Keratinocyte (primary cell): ENCODE data around the gene RFTN1. TPM values are rescaled to one million over a fixed set of nuclear protein-coding genes. Genes with fewer than 3 reads are reported as not detected.

Experiments used
- DNase-seq: peaks from one replicate; pipeline ENCODE4 v3.0.0-alpha.2; 2011; ENCODE audit warnings: low read depth, missing footprints, low spot score
- FAIRE-seq: peaks from 2 replicates; lab custom pipeline; 2011; peaks lifted over from hg19 to GRCh38; lab: Jason Lieb, UNC
- H2AFZ ChIP-seq: 2 replicates; pipeline ENCODE4 v1.6.0; 2012; ENCODE audit warnings: low read length, control low read depth, inconsistent platforms; ENCODE audit not compliant: control insufficient read depth
- H3K27ac ChIP-seq: 2 replicates; pipeline ENCODE4 v1.5.1; 2011; ENCODE audit warnings: low read length; ENCODE audit not compliant: control insufficient read depth, insufficient read depth
- H3K27me3 ChIP-seq: 3 replicates; pipeline ENCODE4 v1.6.0; 2011; ENCODE audit warnings: low read length; ENCODE audit not compliant: control insufficient read depth, insufficient read depth; ENCODE audit errors: extremely low read depth
- H3K36me3 ChIP-seq, 2 experiments: 2 replicates in 1 of 2; 3 replicates in 1 of 2; pipeline ENCODE4 v1.5.1; 2011; ENCODE audit warnings: low read length in 2 of 2, mild to moderate bottlenecking in 1 of 2; ENCODE audit not compliant: control insufficient read depth in 2 of 2, insufficient read depth in 2 of 2; ENCODE audit errors: extremely low read depth in 1 of 2
- H3K4me1 ChIP-seq: 3 replicates; pipeline ENCODE4 v1.5.1; 2011; ENCODE audit warnings: low read length; ENCODE audit not compliant: control insufficient read depth, insufficient read depth; ENCODE audit errors: extremely low read depth
- H3K4me2 ChIP-seq: 3 replicates; pipeline ENCODE4 v1.6.0; 2011; ENCODE audit warnings: low read depth, low read length; ENCODE audit not compliant: control insufficient read depth, insufficient read depth; ENCODE audit errors: extremely low read depth
- H3K4me3 ChIP-seq, 3 experiments: fragments of 200-600 bp in 1 of 3; sonication (generic) in 1 of 3; 2 replicates in 2 of 3; 3 replicates in 1 of 3; pipeline ENCODE4 v1.5.1; 2011 to 2016; ENCODE audit warnings: low read length in 3 of 3, mild to moderate bottlenecking in 3 of 3, control low read depth in 2 of 3, inconsistent platforms in 1 of 3, low read depth in 1 of 3, mixed read lengths in 1 of 3, mixed run types in 1 of 3, moderate library complexity in 1 of 3; ENCODE audit not compliant: control insufficient read depth in 2 of 3, insufficient read depth in 2 of 3; ENCODE audit errors: extremely low read depth in 1 of 3
- H3K79me2 ChIP-seq: 2 replicates; pipeline ENCODE4 v1.6.0; 2012; ENCODE audit warnings: low read length; ENCODE audit not compliant: control insufficient read depth, insufficient read depth
- H3K9ac ChIP-seq: 3 replicates; pipeline ENCODE4 v1.6.0; 2011; ENCODE audit warnings: low read length; ENCODE audit not compliant: control insufficient read depth, insufficient read depth; ENCODE audit errors: extremely low read depth
- H3K9me1 ChIP-seq: 3 replicates; pipeline ENCODE4 v1.6.0; 2011; ENCODE audit warnings: low read length; ENCODE audit not compliant: control insufficient read depth, insufficient read depth; ENCODE audit errors: extremely low read depth
- H3K9me3 ChIP-seq: 2 replicates; pipeline ENCODE4 v1.5.1; 2012; ENCODE audit warnings: low read depth, low read length; ENCODE audit not compliant: control insufficient read depth
- H4K20me1 ChIP-seq: 3 replicates; pipeline ENCODE4 v1.6.0; 2011; ENCODE audit warnings: low read length; ENCODE audit not compliant: control insufficient read depth, insufficient read depth; ENCODE audit errors: extremely low read depth
- CTCF ChIP-seq, 3 experiments: IDR thresholded peaks in 1 of 3; conservative IDR thresholded peaks in 1 of 3; optimal IDR thresholded peaks in 1 of 3; 2 replicates in 2 of 3; 3 replicates in 1 of 3; pipeline versions ENCODE3 to v1.5.1; 2011; ENCODE audit warnings: low read length in 3 of 3, mild to moderate bottlenecking in 3 of 3, moderate library complexity in 2 of 3, control low read depth in 1 of 3, inconsistent platforms in 1 of 3; ENCODE audit not compliant: insufficient read depth in 2 of 3; ENCODE audit errors: extremely low read depth in 1 of 3
- EZH2 ChIP-seq: IDR thresholded peaks from one replicate; pipeline ENCODE4 v1.6.1; 2012; ENCODE audit warnings: inconsistent platforms, mild to moderate bottlenecking, low read length, moderate library complexity
- dilution Hi-C: fragments of 300-500 bp; cut with MboI; formaldehyde crosslinking; loops from one replicate; pipeline ENCODE4 v1.7.0; 2020; ENCODE audit warnings: low sequenced_read_pairs; ENCODE audit not compliant: extremely low pct_ligation_motif_present
- polyA plus RNA-seq, 5 experiments: library from polyadenylated mRNA; depleted of rRNA in 3 of 5; stranded (reverse) in 3 of 5; stranded (forward) in 1 of 5; unstranded in 1 of 5; fragments of >200 nt; gene quantifications; 1 replicate in 1 of 5; 2 replicates in 3 of 5; 3 replicates in 1 of 5; pipeline versions ENCODE4 v1.2.1 to v1.2.3, GENCODE V29; 2011 to 2012; ENCODE audit warnings: missing spikeins in 2 of 5, low read depth in 1 of 5, low replicate concordance in 1 of 5

Gene RFTN1
- polyA plus RNA-seq, 1 donor (not counting 4 experiments of a cell fraction or from before 2014, with no cell fraction given): 18.0 TPM

GRCh38 chr3:16379838-16380237 lies 133.7 kb downstream of the RFTN1 start:
- H3K27me3 ChIP-seq: no peaks in the 10 kb centered on the region
- no peaks in the 10 kb centered on the region for H4K20me1 ChIP-seq
- H3K79me2 ChIP-seq: no peaks in the 10 kb centered on the region
- H2AFZ ChIP-seq: no peak overlapping the region
- H3K9ac ChIP-seq: no peak overlapping the region
- FAIRE-seq: no peak
- H3K9me1 ChIP-seq: no peaks in the 10 kb centered on the region
- peaks cover 5 to 7% of the 10 kb centered on the region in 2 experiments for H3K36me3 ChIP-seq
- dilution Hi-C loops: no loop called here
- TF ChIP-seq CTCF (optimal IDR thresholded peaks at IDR 0.05 in 1 of 3, IDR thresholded peaks at IDR 0.05 in 1 of 3, conservative IDR thresholded peaks at IDR 0.05 in 1 of 3; ENCODE audit: extremely low read depth in 1 of 3, insufficient read depth in 2 of 3, low read length in 3 of 3) (no peak), EZH2 (no peak)
- H3K9me3 ChIP-seq: no peaks in the 10 kb centered on the region
- H3K4me3 ChIP-seq: no peak overlapping the region
- H3K4me1 ChIP-seq: peaks cover 9% of the 10 kb centered on the region
- H3K4me2 ChIP-seq: no peak overlapping the region
- DNase-seq: no peak
- no peak overlapping the region for H3K27ac ChIP-seq

GRCh38 chr3:16378920-16379319 lies 134.6 kb downstream of the RFTN1 start:
- no peak overlapping the region for H3K9ac ChIP-seq
- TF ChIP-seq CTCF (optimal IDR thresholded peaks at IDR 0.05 in 1 of 3, IDR thresholded peaks at IDR 0.05 in 1 of 3, conservative IDR thresholded peaks at IDR 0.05 in 1 of 3; ENCODE audit: extremely low read depth in 1 of 3, insufficient read depth in 2 of 3, low read length in 3 of 3): no peak
- TF ChIP-seq EZH2: no peak
- no peaks in the 10 kb centered on the region for H3K9me3 ChIP-seq
- H3K79me2 ChIP-seq: no peaks in the 10 kb centered on the region
- no peaks in the 10 kb centered on the region for H3K27me3 ChIP-seq
- H3K4me2 ChIP-seq: no peak overlapping the region
- H3K4me3 ChIP-seq: no peak overlapping the region
- FAIRE-seq (no peak), DNase-seq (no peak)
- peaks cover 12% of the 10 kb centered on the region for H3K4me1 ChIP-seq
- dilution Hi-C loops: no loop called here
- no peaks in the 10 kb centered on the region for H4K20me1 ChIP-seq
- H3K27ac ChIP-seq: no peak overlapping the region
- H2AFZ ChIP-seq: no peak overlapping the region
- no peaks in the 10 kb centered on the region for H3K9me1 ChIP-seq
- H3K36me3 ChIP-seq: peaks cover 5 to 7% of the 10 kb centered on the region in 2 experiments
